ENCODE results near the gene OR1N1. TPM values are rescaled to one million over a fixed set of nuclear protein-coding genes. Genes with fewer than 3 reads are reported as not detected.

The OR1N1 gene
- polyA plus RNA-seq, 12 donors = not detected

Other genes starting within 250 kb of the OR1N1 start
- gene PTGS1, start 156.3 kb downstream of the OR1N1 start, polyA plus RNA-seq (ENCODE audit: insufficient read length in 12 of 12) = 10 to 100 TPM in 2 of 12 donors, 1 to 10 TPM in 9, not detected in 1; 3.3 to 11.2 (median 4.2) TPM
- gene OR1J1, start 49.4 kb downstream of the OR1N1 start, polyA plus RNA-seq (ENCODE audit: insufficient read length in 12 of 12) = not detected
- gene OR1J2, start 16.5 kb downstream of the OR1N1 start, polyA plus RNA-seq (ENCODE audit: insufficient read length in 12 of 12) = not detected
- not detected for gene OR1J4, start 8.2 kb downstream of the OR1N1 start, polyA plus RNA-seq (ENCODE audit: insufficient read length in 12 of 12)
- not detected for gene OR1N2, start 25.8 kb upstream of the OR1N1 start, polyA plus RNA-seq (ENCODE audit: insufficient read length in 12 of 12)
- gene OR1L8, start 56.1 kb upstream of the OR1N1 start, polyA plus RNA-seq (ENCODE audit: insufficient read length in 12 of 12) = under 1 TPM in 10 of 12 donors, not detected in 2; 0.07 to 0.27 (median 0.14) TPM
- not detected for gene OR1Q1, start 87.4 kb upstream of the OR1N1 start, polyA plus RNA-seq (ENCODE audit: insufficient read length in 12 of 12)
- gene OR1B1, start 130.3 kb upstream of the OR1N1 start, polyA plus RNA-seq (ENCODE audit: insufficient read length in 12 of 12) = not detected
- gene OR1L1, start 134.4 kb upstream of the OR1N1 start, polyA plus RNA-seq (ENCODE audit: insufficient read length in 12 of 12) = not detected
- not detected for gene OR1L3, start 147.8 kb upstream of the OR1N1 start, polyA plus RNA-seq (ENCODE audit: insufficient read length in 12 of 12)
- gene OR1L4, start 196.7 kb upstream of the OR1N1 start, polyA plus RNA-seq (ENCODE audit: insufficient read length in 12 of 12) = not detected
- gene OR1L6, start 215.0 kb upstream of the OR1N1 start, polyA plus RNA-seq (ENCODE audit: insufficient read length in 12 of 12) = not detected